NCI-H774 (cell line): ENCODE data around the gene ZBTB46.
"Not testable (repeated sequence)": the region's sequence is repeated elsewhere in the genome, so short reads cannot be mapped to it uniquely, and the experiment has no call there.

Experiments
- DNase-seq: peaks from one replicate; lab custom pipeline; 2025; lab: John Stamatoyannopoulos, UW

ZBTB46 gene

GRCh38 chr20:63830841-63831588, at the start of gene ZBTB46:
Gene ZBTB46, minus strand, starts transcription at chr20:63831264. Its CDS starts 40,507 bp downstream, at chr20:63790757.
- peak; percentile 43 for DNase-seq

- DNase-seq, result no peak
Observed at GRCh38 chr20:63878899-63879663, 48.0 kb upstream of the ZBTB46 start.

DNA sequence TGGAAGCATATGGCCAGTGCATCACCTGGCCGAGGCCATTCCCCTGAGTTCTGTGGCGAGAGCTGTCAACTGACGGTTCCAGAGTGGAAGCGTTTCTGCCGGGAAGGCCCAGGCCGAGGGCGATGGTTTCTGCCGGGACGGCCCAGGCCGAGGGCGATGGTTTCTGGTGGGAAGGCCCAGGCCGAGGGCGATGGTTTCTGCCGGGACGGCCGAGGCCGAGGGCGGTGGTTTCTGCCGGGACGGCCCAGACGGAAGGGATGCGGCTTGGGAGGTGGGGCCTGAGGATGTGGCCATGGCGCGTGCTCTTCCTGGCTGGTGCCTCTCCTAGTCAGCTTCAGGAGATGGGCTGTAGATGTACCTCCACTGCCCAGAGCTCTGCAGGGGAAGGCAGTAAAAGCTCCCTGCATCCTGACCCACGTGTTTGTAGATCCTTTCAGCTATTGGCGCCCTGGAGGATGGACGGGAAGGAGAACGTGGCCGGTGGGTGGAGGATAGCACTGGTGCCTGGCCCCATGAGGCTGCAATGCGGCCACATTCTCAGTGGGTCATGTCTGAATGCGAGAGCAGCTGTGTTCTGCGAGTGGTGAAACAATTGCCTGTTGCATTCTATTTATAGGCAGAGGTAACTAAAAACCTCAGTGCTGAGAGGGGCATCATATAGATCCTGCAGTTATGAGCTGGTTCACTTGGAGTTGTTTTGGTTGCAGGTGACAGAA, 46.8 kb upstream of the ZBTB46 start:
- DNase-seq, result no peak

DNA sequence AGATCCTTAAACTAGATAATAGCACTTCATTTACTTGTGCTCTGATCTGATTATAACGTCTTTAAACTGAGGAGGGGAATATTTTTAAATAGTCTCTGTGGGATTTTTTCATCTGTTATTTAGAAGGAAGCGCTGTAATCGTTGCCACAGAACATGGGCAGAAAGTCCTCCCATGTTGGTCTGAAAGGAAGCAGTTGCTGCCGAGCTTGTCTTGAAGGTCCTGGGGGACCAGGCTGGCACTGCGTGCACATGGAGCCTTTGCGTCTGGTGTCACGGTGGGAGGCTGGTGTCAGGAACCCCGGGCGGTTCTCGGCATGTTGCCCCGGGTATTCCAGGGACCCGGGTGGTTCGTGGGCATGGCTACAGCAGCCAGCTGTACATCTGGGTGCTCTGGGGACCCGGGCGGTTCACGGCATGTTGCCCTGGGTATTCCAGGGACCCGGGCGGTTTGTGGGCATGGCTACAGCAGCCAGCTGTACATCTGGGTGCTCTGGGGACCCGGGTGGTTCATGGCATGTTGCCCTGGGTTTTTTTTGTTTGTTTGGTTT, 45.5 kb upstream of the ZBTB46 start:
- no peak for DNase-seq

DNA sequence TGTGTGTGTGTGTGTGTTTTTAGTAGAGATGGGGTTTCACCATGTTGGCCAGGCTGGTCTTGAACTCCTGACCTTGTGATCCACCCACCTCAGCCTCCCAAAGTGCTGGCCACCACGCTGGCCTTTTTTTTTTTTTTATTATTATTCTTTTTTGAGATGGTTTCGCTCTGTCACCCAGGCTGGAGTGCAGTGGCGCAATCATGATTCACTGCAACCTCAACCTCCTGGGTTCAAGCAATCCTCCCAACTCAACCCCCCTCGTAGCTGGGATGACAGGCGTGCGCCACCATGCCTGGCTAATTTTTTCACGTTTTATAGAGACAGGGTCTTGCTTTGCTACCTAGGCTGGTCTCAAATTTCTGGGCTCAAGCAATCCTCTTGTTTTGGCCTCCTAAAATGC, 43.2 kb upstream of the ZBTB46 start:
- DNase-seq, result not testable (repeated sequence)

DNA sequence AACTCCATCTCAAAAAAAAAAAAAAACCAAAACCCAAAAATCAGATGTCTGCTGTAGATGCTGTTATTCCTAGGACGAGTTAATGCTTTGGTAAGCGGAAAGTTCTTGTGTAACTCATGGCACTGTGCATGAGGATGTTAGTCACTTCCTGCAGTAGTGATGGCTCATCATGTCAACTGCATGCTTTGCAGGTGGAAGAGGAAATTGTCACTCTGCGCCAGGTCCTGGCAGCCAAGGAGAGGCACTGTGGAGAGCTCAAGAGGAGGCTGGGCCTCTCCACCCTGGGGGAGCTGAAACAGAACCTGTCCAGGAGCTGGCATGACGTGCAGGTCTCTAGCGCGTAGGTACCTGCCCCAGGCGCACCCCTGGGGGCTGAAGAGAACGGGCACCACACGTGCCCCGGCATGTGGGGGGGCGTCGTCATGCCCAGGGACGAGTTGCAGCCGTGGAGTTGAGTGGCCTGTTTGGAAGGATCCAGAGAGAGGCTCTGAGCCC, 42.5 kb upstream of the ZBTB46 start:
- no peak for DNase-seq

DNA sequence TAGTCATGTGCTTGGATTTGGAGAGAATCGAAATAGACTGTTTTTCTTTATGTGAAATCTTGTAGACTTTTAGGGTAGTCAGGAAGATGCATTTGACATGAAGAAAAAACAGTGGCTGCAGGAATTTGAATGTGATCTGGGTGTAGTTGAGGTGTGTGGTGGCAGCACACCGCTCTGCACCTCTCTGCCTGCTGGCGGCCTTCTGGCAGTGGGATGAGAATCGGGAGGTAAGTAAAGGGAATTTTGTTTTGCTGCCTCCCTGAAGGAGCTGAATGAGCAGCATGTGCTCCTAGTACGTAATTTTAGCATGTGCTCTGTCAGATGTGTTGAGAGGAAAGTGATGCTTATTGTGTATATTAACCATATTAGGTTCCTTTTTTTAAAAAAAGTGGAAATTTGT, 37.2 kb upstream of the ZBTB46 start:
- DNase-seq, result no peak

GRCh38 chr20:63867042-63867441, 36.0 kb upstream of the ZBTB46 start:
- not testable (repeated sequence) for DNase-seq

DNA sequence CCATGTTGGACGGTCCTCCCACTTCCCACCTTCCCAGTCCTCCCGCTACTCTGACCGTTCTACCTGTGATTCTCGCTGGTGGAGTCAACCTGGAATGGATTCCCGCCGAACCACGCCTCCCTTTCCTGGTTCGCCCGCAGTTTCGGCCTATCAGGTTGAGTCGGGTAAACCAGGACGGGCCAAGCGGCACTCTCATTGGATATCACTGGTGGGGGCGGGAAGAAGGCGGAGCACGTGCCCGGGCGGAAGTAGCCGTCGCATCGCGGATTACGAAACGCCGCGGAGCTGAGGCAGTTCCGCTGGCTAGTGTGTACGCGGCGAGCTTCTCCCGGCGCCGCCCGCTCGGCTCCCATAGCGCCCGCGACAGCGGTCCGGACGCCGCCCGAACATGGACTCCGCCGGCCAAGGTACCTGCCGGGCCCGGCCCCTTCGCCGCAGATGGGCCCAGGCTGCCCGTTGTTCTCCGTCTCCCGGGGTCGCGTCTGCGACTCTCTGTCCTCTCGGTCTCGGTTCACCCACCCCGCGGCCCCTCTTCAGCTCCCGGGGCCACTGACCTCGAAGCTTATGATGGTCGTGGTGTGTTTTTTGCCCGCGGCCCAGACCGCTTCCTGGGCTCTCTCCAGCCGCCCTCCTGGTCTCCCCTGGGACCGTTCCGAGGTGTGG, 34.0 kb upstream of the ZBTB46 start, which contains the start of gene TPD52L2:
TPD52L2 (plus strand) TSS at position 293 of the 663 bp plus-strand sequence; CDS start at position 389, 96 bp downstream.
- peak; percentile 99 for DNase-seq

DNA sequence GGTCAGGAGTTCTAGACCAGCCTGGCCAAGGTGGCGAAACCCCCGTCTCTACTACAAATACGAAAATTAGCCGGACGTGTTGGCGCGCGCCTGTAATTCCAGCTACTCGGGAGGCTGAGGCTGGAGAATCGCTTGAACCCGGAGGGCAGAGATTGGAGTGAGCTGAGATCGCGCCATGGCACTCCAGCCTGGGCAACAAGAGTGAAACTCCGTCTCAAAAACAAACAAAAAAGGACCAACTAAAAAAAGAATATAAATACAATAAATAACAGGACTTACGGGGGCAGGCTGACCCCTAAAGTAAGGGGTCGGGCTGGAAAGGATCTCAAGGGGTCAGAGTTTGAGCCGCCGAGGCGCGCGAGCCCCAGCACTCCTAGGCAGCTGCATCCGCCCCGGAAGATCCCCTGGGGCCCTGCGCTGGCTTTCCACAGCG, 33.5 kb upstream of the ZBTB46 start:
- DNase-seq, result no peak

- peak; percentile 73 for DNase-seq
Observed at GRCh38 chr20:63863798-63864544, 32.9 kb upstream of the ZBTB46 start.

DNA sequence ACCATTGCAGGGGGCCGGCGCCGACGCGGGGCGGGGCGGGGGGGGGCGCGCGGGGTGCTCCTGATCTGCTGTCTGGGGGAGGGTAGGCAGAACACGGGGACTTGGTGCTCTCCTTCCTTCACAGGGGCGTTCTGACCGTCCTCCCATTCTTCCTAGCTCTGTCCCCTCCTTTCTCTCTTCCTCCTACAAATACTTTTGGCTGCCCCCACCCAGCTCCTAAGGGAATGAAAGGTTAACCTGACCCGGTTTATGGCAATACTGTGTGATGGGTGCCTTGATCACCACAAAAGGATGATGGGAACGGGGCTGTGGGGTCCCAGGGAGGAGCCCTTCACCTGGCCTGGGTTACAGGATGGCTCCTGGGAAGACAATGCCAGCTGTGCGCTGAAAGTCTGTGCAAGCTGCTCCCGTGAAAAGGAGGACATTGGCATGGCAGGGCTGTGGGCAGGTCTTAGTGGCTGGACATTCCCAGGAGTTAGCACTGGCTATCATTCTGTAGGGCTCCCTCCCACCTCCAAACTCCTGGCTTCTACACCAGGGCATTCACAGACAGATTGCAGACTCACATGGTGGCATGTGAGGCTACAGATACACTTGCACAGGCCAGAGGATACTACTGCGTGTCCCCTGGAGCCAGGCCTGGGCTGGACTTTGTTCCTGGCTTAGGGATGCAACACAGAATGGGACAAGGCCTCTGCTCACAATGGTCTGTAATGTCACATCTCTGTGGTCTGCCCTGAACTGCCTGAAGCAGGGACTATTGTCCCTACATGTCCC, 32.1 kb upstream of the ZBTB46 start:
- DNase-seq, result no peak

DNA sequence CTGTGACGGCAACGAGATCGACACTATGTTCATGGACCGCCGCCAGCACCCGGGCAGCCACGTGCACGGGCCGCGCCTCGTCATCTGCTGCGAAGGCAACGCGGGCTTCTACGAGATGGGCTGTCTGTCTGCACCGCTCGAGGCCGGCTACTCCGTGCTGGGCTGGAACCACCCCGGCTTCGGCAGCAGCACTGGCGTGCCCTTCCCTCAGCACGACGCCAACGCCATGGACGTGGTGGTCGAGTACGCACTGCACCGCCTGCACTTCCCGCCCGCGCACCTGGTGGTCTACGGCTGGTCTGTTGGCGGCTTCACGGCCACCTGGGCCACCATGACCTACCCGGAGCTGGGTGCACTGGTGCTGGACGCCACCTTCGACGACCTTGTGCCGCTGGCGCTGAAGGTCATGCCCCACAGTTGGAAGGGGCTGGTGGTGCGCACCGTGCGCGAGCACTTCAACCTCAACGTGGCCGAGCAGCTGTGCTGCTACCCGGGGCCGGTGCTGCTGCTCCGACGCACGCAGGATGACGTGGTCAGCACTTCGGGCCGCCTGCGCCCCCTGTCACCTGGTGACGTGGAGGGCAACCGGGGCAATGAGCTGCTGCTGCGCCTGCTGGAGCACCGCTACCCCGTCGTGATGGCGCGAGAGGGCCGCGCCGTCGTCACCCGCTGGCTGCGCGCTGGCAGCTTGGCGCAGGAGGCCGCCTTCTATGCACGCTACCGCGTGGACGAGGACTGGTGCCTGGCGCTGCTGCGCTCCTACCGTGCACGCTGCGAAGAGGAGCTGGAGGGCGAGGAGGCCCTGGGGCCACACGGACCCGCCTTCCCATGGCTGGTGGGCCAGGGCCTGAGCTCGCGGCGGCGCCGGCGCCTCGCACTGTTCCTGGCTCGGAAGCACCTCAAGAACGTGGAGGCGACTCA, 31.2 kb upstream of the ZBTB46 start:
- DNase-seq, result no peak

DNA sequence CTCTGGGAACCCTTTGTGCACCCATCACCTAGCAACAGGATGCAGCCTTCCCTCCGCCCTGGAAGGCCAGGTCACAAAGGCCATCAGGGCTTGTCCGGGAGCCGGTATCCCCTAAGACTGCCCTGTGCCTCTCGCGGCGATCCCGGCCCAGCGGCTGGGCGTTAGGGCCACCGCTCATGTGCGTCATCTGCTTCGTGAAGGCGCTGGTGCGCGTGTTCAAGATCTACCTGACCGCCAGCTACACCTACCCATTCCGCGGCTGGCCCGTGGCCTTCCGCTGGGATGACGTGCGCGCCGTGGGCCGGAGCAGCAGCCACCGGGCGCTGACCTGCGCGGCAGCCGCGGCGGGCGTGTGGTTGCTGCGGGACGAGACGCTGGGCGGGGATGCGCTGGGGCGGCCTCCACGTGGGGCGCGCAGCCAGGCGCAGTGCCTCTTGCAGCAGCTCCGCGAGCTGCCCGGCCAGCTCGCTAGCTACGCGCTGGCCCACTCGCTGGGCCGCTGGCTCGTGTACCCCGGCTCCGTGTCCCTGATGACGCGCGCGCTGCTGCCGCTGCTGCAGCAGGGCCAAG, 30.4 kb upstream of the ZBTB46 start, which contains the start of gene ABHD16B:
ABHD16B (plus strand) TSS at position 134 of the 570 bp plus-strand sequence; CDS start at position 177, 43 bp downstream.
- DNase-seq, result no peak

DNA sequence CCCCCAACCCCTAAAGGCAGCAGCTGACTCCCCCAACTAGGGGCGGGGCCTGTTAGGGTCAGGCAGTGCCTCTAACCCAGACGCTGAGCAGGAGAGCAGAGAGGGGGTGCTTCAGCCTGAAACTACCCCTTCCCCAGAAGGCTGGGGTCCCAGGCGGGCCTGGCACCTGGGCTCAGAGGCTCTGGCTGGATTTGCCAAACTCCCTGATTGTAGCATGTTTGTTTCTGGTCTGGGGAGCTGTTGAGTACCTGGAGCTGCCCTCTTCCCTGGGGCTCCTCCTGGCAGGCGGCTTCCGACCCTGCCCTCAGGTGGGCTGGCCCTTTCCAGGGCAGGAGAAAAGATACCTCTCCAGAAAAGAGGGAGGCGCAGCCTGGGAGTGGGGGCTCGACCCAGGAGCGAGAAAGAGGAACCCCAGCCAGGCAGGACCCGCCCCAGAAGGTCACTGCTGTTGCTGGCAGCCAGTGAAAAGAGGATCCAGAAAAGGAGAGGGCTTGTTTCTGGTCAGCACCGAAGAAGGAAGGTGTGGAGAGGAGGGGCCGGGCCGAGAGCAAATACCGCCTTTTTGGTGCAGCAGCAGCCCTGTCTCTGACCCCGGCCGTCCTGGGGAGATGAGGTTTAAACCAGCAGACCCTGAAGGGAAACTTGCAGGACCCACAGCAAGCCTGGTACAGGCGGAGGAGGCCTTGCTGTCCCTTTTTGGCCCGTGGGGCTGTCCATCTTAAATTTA, 29.4 kb upstream of the ZBTB46 start:
- DNase-seq, result no peak

GRCh38 chr20:63859166-63859699, 28.2 kb upstream of the ZBTB46 start:
- DNase-seq, result no peak

DNA sequence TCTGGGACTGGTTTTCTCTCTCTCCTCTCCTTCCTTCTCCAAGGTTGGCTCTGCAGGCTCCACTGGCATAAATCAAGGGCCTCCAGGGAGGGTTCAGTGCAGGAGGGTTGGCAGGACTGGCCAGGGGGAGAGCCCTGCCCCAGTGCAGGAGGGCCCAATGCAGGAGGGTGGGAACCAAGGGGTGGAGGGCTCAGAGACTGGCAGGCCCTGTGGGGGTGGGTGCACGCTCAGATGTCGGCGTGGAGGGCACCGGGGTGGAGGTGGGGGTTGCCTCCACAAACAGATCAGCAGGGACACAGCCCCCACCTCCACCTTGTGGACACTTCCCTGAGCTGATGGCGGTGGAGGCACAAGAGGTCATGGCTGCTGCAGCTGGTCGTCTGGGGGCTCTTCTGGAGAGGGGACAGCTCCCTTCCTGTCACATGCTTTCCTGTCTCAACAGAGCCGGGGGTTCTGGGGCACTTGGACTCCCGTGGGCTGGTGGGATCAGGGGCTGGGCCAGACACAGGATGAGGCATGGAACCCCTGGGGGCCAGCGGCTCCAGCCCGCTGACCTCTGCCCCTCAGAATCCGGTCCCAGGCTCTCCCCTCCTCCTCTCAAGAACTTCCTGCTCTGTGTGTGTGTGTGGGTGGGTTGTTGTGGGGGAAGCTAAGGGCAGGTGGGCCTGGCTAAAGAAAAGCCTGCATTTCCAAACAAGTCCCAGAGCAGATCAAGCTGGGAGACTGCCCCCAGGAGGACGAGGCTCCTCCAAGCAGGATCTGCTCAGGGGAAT, 27.5 kb upstream of the ZBTB46 start:
- no peak for DNase-seq
